Measurements from ENCODE around the gene ABCB1.

GRCh38 chr7:87517891-87518290 lies 82.8 kb downstream of the ABCB1 start:
- TF ChIP-seq POLR2AphosphoS5 (IDR thresholded peaks at IDR 0.05) (no peak), CTCF (IDR thresholded peaks at IDR 0.05; ENCODE audit: poor library complexity, severe bottlenecking) (no peak), EZH2 (IDR thresholded peaks at IDR 0.05; ENCODE audit: borderline replicate concordance, insufficient read depth, low read length, poor library complexity, severe bottlenecking) (no peak)

All from neural cell (in vitro differentiated cells).